Suprapubic skin (tissue), 4 donors: ENCODE measurements around the gene SMC3. TPM values are rescaled to one million over a fixed set of nuclear protein-coding genes. Genes with fewer than 3 reads are reported as not detected.

Experiments used
- DNase-seq, 2 donors: peaks; one replicate each; pipeline ENCODE4 v3.0.0-alpha.2; 2019; ENCODE audit warnings: low spot score in 2 of 2
- H3K27ac ChIP-seq: fragments of 200-600 bp; sonication (generic); one replicate; pipeline ENCODE4 v1.5.1; 2019
- H3K27me3 ChIP-seq: fragments of 200-600 bp; sonication (generic); one replicate; pipeline ENCODE4 v1.5.1; 2019
- H3K36me3 ChIP-seq: fragments of 200-600 bp; sonication (generic); one replicate; pipeline ENCODE4 v1.5.1; 2019
- H3K4me1 ChIP-seq: fragments of 200-600 bp; sonication (generic); one replicate; pipeline ENCODE4 v1.5.1; 2019
- H3K4me3 ChIP-seq: fragments of 200-600 bp; sonication (generic); one replicate; pipeline ENCODE4 v1.5.1; 2019; ENCODE audit warnings: mild to moderate bottlenecking
- H3K9me3 ChIP-seq: fragments of 200-600 bp; sonication (generic); one replicate; pipeline ENCODE4 v1.5.1; 2019
- EP300 ChIP-seq: sonication (generic); formaldehyde crosslinking; IDR thresholded peaks from one replicate; pipeline ENCODE4 v1.6.1; 2017; ENCODE audit warnings: antibody characterized with exemption
- POLR2A ChIP-seq, 2 donors: fragments of 450-650 bp; IDR thresholded peaks; one replicate each; pipeline ENCODE4 v1.6.1; 2017; ENCODE audit warnings: antibody characterized with exemption in 2 of 2, mild to moderate bottlenecking in 2 of 2, moderate library complexity in 2 of 2
- POLR2AphosphoS5 ChIP-seq, 3 donors: sonication (generic); formaldehyde crosslinking; IDR thresholded peaks; one replicate each; pipeline ENCODE4 v1.6.1; 2017; ENCODE audit warnings: antibody characterized with exemption in 3 of 3
- WGBS: methylation state at CpG from one replicate; pipeline ENCODE4 v1.1.5; 2018; 5-methylcytosine and 5-hydroxymethylcytosine counted together
- total RNA-seq, 4 donors: library from RNA; depleted of rRNA; stranded (reverse); fragments of >200 nt; gene quantifications; one replicate each; pipeline ENCODE4 v1.1.0, GENCODE V29; 2016
- TF ChIP-seq, protein P1 (sequence below), 2 donors: fragments of 200-600 bp in 1 of 2; fragments of 450-650 bp in 1 of 2; sonication (generic) in 1 of 2; IDR thresholded peaks; one replicate each; pipeline ENCODE4 v1.5.1; 2016 to 2019; ENCODE audit warnings: antibody characterized with exemption in 2 of 2, mild to moderate bottlenecking in 1 of 2, moderate library complexity in 1 of 2

SMC3 gene
- total RNA-seq, 4 donors from 2014 or later = 18.9 to 33.5 (median 23.3) TPM

- Histone ChIP-seq H3K4me3 (no peak overlapping the region), H3K27ac (no peak overlapping the region), H3K36me3 (peaks cover 7% of the 10 kb centered on the region), H3K4me1 (peaks cover 34% of the 10 kb centered on the region), H3K9me3 (no peaks in the 10 kb centered on the region), H3K27me3 (no peaks in the 10 kb centered on the region)
- TF ChIP-seq POLR2AphosphoS5 (IDR thresholded peaks at IDR 0.05) (no peak), EP300 (no peak), POLR2A (IDR thresholded peaks at IDR 0.05) (no peak)
- TF ChIP-seq, protein P1, sequence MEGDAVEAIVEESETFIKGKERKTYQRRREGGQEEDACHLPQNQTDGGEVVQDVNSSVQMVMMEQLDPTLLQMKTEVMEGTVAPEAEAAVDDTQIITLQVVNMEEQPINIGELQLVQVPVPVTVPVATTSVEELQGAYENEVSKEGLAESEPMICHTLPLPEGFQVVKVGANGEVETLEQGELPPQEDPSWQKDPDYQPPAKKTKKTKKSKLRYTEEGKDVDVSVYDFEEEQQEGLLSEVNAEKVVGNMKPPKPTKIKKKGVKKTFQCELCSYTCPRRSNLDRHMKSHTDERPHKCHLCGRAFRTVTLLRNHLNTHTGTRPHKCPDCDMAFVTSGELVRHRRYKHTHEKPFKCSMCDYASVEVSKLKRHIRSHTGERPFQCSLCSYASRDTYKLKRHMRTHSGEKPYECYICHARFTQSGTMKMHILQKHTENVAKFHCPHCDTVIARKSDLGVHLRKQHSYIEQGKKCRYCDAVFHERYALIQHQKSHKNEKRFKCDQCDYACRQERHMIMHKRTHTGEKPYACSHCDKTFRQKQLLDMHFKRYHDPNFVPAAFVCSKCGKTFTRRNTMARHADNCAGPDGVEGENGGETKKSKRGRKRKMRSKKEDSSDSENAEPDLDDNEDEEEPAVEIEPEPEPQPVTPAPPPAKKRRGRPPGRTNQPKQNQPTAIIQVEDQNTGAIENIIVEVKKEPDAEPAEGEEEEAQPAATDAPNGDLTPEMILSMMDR (IDR thresholded peaks at IDR 0.05) = no peak
- DNase-seq = no peak
- whole genome bisulfite sequencing = 76% methylated on average over 2 of the region's 2 CpGs
Measured at GRCh38 chr10:110571093-110571743, 3.7 kb downstream of the SMC3 start.

DNA sequence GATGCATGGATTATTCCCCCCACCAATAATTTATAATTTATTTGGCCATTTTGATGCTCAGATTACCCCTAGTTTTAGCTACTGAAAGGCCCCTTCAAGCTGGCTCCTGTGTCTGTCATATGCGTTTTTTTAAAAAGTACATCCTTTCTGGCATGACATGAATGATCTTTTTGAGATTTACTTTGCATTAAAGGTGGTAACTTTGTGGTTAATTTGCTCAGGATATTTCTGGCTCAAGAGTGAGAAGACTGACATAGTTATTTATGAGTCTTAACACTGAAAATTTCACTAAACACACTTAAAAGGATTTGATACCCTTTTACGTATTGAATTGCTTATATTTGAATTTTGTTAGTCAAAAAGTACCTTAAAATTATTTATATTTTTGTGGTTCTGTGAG, 5.4 kb downstream of the SMC3 start:
- no peak for DNase-seq
- Histone ChIP-seq H3K9me3 (no peaks in the 10 kb centered on the region), H3K4me1 (peaks cover 25% of the 10 kb centered on the region), H3K36me3 (peaks cover 8% of the 10 kb centered on the region), H3K27ac (no peak overlapping the region), H3K4me3 (no peak overlapping the region), H3K27me3 (no peaks in the 10 kb centered on the region)
- no peak for TF ChIP-seq EP300
- TF ChIP-seq POLR2AphosphoS5 (IDR thresholded peaks at IDR 0.05) = no peak
- TF ChIP-seq POLR2A (IDR thresholded peaks at IDR 0.05) = no peak
- TF ChIP-seq, protein P1 (IDR thresholded peaks at IDR 0.05) = no peak
- 61% methylated on average over 2 of the region's 2 CpGs for whole genome bisulfite sequencing

- 87% methylated on average over 5 of the region's 5 CpGs for WGBS
- H3K4me1 ChIP-seq = peaks cover 15% of the 10 kb centered on the region
Measured at GRCh38 chr10:110574420-110574819, 6.9 kb downstream of the SMC3 start.

DNA sequence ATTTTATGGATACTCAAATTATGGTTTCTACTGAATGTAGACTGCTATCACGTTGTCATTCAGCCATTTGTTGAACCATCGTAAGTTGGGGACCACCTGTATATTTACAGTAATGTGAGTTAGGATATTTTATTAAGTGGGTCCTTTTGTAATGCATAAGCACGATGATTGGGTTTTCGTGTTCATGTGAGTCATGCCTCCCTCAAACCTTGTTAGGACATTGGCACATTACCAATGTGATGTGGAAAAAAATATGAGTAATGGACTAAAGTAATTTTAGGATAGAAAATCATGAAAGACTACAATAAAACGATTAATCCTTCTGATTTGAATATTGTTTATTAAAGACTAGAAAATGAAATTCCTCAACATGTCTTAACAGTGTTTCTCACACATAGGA, 8.7 kb downstream of the SMC3 start:
- H3K27ac ChIP-seq = no peak overlapping the region
- no peak for DNase-seq
- H3K4me3 ChIP-seq = no peak overlapping the region
- H3K36me3 ChIP-seq = peaks cover 42% of the 10 kb centered on the region
- no peaks in the 10 kb centered on the region for H3K9me3 ChIP-seq
- H3K4me1 ChIP-seq = peaks cover 3% of the 10 kb centered on the region
- TF ChIP-seq, protein P1 (IDR thresholded peaks at IDR 0.05) = no peak
- TF ChIP-seq EP300 (no peak), POLR2AphosphoS5 (IDR thresholded peaks at IDR 0.05) (no peak), POLR2A (IDR thresholded peaks at IDR 0.05) (no peak)
- H3K27me3 ChIP-seq = no peaks in the 10 kb centered on the region
- WGBS = 52% methylated on average over 5 of the region's 5 CpGs

More at GRCh38 chr10:110574420-110574819, 6.9 kb downstream of the SMC3 start:
- TF ChIP-seq, protein P1 (IDR thresholded peaks at IDR 0.05) = no peak
- no peak for DNase-seq
- Histone ChIP-seq H3K9me3 (no peaks in the 10 kb centered on the region), H3K36me3 (peaks cover 24% of the 10 kb centered on the region), H3K4me3 (no peak overlapping the region), H3K27me3 (no peaks in the 10 kb centered on the region), H3K27ac (no peak overlapping the region)

GRCh38 chr10:110577056-110577455, 9.6 kb downstream of the SMC3 start:
- WGBS = 72% methylated on average over 3 of the region's 3 CpGs
- Histone ChIP-seq H3K27me3 (no peaks in the 10 kb centered on the region), H3K4me3 (no peak overlapping the region), H3K36me3 (peaks cover 50% of the 10 kb centered on the region), H3K27ac (no peak overlapping the region), H3K9me3 (no peaks in the 10 kb centered on the region), H3K4me1 (peaks cover 3% of the 10 kb centered on the region)
- no peak for TF ChIP-seq POLR2A (IDR thresholded peaks at IDR 0.05)
- TF ChIP-seq, protein P1 (IDR thresholded peaks at IDR 0.05) = no peak
- no peak for TF ChIP-seq EP300
- no peak for TF ChIP-seq POLR2AphosphoS5 (IDR thresholded peaks at IDR 0.05)
- DNase-seq = no peak
